Measurements from ENCODE around the gene CD27. TPM values are rescaled to one million over a fixed set of nuclear protein-coding genes. Genes with fewer than 3 reads are reported as not detected.

Gene CD27
- total RNA-seq, 1 experiment from 2014 or later = not detected

DNA sequence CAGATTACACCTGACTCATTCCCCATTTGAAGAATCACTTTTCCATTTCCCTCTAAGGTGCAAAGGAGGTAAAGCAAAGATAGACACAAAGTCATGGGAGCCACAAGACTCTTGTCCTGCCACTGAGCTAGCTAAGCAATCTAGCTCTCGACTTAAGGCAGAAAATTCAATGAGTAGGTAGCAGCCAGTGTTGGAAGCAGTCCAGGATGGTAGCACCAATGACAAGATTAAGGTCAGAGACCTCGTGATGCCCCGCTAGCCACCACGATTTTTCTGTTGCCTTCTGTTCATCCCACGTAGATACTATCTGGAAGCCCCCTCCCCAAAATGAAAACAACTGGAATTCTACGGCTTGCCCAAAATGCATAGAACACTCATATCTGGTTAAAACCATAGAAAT, 24.3 kb downstream of the CD27 start:
- TF ChIP-seq, protein P1, sequence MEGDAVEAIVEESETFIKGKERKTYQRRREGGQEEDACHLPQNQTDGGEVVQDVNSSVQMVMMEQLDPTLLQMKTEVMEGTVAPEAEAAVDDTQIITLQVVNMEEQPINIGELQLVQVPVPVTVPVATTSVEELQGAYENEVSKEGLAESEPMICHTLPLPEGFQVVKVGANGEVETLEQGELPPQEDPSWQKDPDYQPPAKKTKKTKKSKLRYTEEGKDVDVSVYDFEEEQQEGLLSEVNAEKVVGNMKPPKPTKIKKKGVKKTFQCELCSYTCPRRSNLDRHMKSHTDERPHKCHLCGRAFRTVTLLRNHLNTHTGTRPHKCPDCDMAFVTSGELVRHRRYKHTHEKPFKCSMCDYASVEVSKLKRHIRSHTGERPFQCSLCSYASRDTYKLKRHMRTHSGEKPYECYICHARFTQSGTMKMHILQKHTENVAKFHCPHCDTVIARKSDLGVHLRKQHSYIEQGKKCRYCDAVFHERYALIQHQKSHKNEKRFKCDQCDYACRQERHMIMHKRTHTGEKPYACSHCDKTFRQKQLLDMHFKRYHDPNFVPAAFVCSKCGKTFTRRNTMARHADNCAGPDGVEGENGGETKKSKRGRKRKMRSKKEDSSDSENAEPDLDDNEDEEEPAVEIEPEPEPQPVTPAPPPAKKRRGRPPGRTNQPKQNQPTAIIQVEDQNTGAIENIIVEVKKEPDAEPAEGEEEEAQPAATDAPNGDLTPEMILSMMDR (IDR thresholded peaks at IDR 0.05; ENCODE audit: unreplicated experiment) = no peak
- ChIA-PET CTCF (interaction anchor here (0.6 to 2.8 kb wide), 4 partner anchors 44 to 409 kb away, joined by 3 to 12 read pairs (median 4); no protein-coding TSS in a partner anchor), POLR2A (interaction anchor here (1.5 to 4.2 kb wide), 5 partner anchors 17 to 94 kb away, joined by 6 to 59 read pairs (median 33); partner anchors contain the start of genes MRPL51, SCNN1A and TAPBPL)
- Mint-ChIP-seq H3K27ac (ENCODE audit: low read depth, unreplicated experiment) (no peak overlapping the region), H3K27me3 (ENCODE audit: insufficient read depth, unreplicated experiment) (no peaks in the 10 kb centered on the region), H3K4me3 (ENCODE audit: unreplicated experiment) (no peak overlapping the region), H3K9me3 (ENCODE audit: unreplicated experiment) (no peaks in the 10 kb centered on the region), H3K4me1 (ENCODE audit: insufficient read depth, unreplicated experiment) (peaks cover 13% of the 10 kb centered on the region), H3K36me3 (ENCODE audit: insufficient read depth, unreplicated experiment) (peaks cover 26% of the 10 kb centered on the region)
- intact Hi-C loops (cut with micrococcal nuclease) = loop anchor here (5.0 to 10.0 kb wide), 3 partner anchors 132 to 482 kb away; no protein-coding TSS in a partner anchor
- no peak for DNase-seq (ENCODE audit: unreplicated experiment)
- BruUV-seq (replicated peaks) = no TSS peak

DNA sequence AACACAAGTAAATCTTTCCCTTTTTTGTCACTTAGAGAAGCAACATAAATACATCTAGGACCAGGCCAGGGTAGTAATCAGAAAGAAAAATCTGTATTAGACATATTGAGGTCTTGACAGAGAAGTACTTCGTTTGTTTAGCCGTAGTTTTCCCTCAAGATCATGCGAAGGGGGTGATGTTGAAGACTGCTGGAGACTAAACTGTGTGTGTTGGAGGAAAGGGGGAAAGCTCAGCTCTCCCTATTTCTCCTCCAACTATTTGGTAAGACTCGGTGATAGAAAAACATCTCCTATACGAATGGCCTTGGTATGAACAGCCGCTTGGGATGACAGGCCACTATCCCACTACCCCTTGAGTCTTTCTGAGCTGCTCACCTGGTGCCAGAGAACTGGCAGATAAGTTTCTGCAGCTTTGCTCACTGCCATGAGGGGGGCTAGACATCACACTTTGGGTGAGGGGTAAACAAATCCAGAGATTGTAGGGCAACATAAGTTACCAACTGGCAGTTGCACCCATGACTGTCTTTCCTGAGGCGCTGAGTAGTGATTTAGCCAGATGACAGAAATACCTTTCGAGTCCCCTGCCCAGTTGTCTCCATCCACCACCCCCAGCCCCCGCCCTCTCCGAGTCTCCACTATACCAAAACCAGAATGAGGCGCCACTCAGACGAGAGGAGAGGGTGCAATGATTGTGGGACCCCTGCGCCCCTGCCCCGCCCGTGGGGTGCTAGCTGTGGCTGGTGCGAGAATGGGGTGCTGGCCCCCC, 25.0 kb downstream of the CD27 start:
- Mint-ChIP-seq H3K4me1 (ENCODE audit: insufficient read depth, unreplicated experiment) (peaks cover 13% of the 10 kb centered on the region), H3K9me3 (ENCODE audit: unreplicated experiment) (no peaks in the 10 kb centered on the region), H3K36me3 (ENCODE audit: insufficient read depth, unreplicated experiment) (peaks cover 21% of the 10 kb centered on the region), H3K27me3 (ENCODE audit: insufficient read depth, unreplicated experiment) (no peaks in the 10 kb centered on the region), H3K4me3 (ENCODE audit: unreplicated experiment) (peak overlapping the region; percentile 72), H3K27ac (ENCODE audit: low read depth, unreplicated experiment) (peak overlapping the region; percentile 87)
- POLR2A ChIA-PET = interaction anchor here (0.7 to 4.3 kb wide), 27 partner anchors 9 to 493 kb away, joined by 3 to 59 read pairs (median 4); partner anchors contain the start of genes GAPDH, LTBR, MRPL51 and SCNN1A
- CTCF ChIA-PET = interaction anchor here (0.6 to 3.3 kb wide), 9 partner anchors 17 to 409 kb away, joined by 3 to 18 read pairs (median 3); no protein-coding TSS in a partner anchor
- no peak for DNase-seq (ENCODE audit: unreplicated experiment)
- BruUV-seq (replicated peaks) = TSS peak; percentile 49
- intact Hi-C loops (cut with micrococcal nuclease) = loop anchor here (2.0 to 10.0 kb wide), 4 partner anchors 65 to 482 kb away; partner anchors contain the start of gene GAPDH
- TF ChIP-seq, protein P1 (IDR thresholded peaks at IDR 0.05; ENCODE audit: unreplicated experiment) = no peak

DNA sequence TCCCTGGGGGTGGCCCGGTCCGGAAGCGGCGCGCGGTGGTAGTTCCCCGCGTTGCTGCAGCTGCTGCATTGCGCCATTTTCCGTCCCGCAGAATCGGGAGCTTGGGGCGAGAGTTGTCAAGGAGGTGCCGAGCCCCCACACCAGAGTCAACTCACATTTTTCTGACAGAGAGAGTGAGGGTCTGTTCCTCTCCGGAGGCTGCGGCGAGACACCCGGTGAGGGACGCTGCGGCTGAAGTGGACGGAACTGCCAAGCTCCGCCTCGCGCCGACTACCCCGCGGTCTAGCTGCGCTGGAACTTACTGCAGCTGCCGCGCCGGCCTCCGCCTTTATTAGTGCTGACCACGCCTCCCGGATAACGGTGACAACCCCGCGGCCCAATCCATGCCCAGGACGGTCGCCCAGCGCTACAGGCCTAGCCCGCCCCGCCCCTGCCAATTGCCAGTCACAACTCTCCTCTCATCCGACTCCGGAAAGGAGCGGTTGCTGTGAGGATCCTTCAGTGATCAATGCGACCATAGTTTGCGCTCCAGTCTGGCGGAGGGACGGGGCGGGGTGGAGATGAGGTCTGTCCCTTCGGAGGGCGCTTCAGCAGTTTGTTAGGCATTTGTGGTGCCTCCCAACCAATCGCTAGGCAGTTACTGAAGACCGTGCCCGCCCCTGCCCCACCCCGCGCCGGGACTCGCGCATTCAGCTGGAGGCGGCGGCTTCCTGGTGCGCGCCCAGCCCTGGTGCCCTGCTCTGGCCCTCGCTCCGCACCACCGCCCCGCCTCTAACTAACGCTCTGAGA, 25.8 kb downstream of the CD27 start, which contains the start of gene VAMP1:
Gene VAMP1 (minus strand): TSS at position 303 of the 789 bp plus-strand sequence. CDS start 146 bp downstream, at position 157.
- intact Hi-C loops (cut with micrococcal nuclease) = loop anchor here (2.0 kb wide), 1 partner anchor 64 kb away; the partner anchor contains the start of gene GAPDH
- Mint-ChIP-seq H3K4me3 (ENCODE audit: unreplicated experiment) (peak within 1 kb of the TSS; percentile 72), H3K4me1 (ENCODE audit: insufficient read depth, unreplicated experiment) (peaks cover 13% of the 10 kb centered on the region), H3K36me3 (ENCODE audit: insufficient read depth, unreplicated experiment) (peaks cover 19% of the 10 kb centered on the region), H3K27ac (ENCODE audit: low read depth, unreplicated experiment) (peak within 1 kb of the TSS; percentile 87), H3K9me3 (ENCODE audit: unreplicated experiment) (no peaks in the 10 kb centered on the region), H3K27me3 (ENCODE audit: insufficient read depth, unreplicated experiment) (no peaks in the 10 kb centered on the region)
- TF ChIP-seq, protein P1 (IDR thresholded peaks at IDR 0.05; ENCODE audit: unreplicated experiment) = no peak
- ChIA-PET CTCF (interaction anchor here (0.8 to 3.3 kb wide), 9 partner anchors 16 to 136 kb away, joined by 3 to 18 read pairs (median 3); no protein-coding TSS in a partner anchor), POLR2A (interaction anchor here (0.7 to 4.3 kb wide), 35 partner anchors 8 to 492 kb away, joined by 3 to 59 read pairs (median 4); partner anchors contain the start of genes GAPDH, LTBR, MRPL51 and SCNN1A)
- no TSS peak for BruUV-seq (replicated peaks)
- DNase-seq (ENCODE audit: unreplicated experiment) = peak; percentile 96

All from MCF 10A (cell line).